Psoas muscle (tissue), 8 donors: Measurements from ENCODE around the gene KCNJ10. TPM values are rescaled to one million over a fixed set of nuclear protein-coding genes. Genes with fewer than 3 reads are reported as not detected.

Source experiments
- ATAC-seq, 4 donors: fragments of 200-7000 bp; cut with Tn5 transposase; one replicate each; pipeline ENCODE4 v1.9.1; 2020; ENCODE audit warnings: moderate library complexity in 3 of 4, mild to moderate bottlenecking in 2 of 4
- DNase-seq, 2 donors: peaks; one replicate each; pipeline ENCODE4 v3.0.0-alpha.2; 2020
- H3K27ac ChIP-seq: fragments of 200-600 bp; one replicate; pipeline ENCODE4 v1.8.0; 2022
- H3K27me3 ChIP-seq, 3 donors: fragments of 200-600 bp in 1 of 3; one replicate each; pipeline versions ENCODE4 v1.6.1 to v1.8.0; 2013 to 2022; ENCODE audit warnings: low read length in 2 of 3, mild to moderate bottlenecking in 2 of 3, moderate library complexity in 1 of 3; ENCODE audit not compliant: insufficient read depth in 3 of 3
- H3K36me3 ChIP-seq, 2 donors: fragments of 200-600 bp in 1 of 2; one replicate each; pipeline versions ENCODE4 v1.6.1 to v1.8.0; 2013 to 2022; ENCODE audit warnings: low read depth in 1 of 2, mild to moderate bottlenecking in 1 of 2, moderate library complexity in 1 of 2; ENCODE audit not compliant: insufficient read depth in 1 of 2
- H3K4me1 ChIP-seq: fragments of 200-600 bp; one replicate; pipeline ENCODE4 v1.8.0; 2022
- H3K4me3 ChIP-seq: fragments of 200-600 bp; one replicate; pipeline ENCODE4 v1.8.0; 2022; ENCODE audit warnings: mild to moderate bottlenecking
- H3K9me3 ChIP-seq: fragments of 200-600 bp; one replicate; pipeline ENCODE4 v1.8.0; 2022
- CTCF ChIP-seq: fragments of 200-600 bp; IDR thresholded peaks from one replicate; pipeline ENCODE4 v1.8.0; 2022; ENCODE audit warnings: antibody characterized with exemption
- WGBS, 3 donors: extraction: QIAGEN DNeasy Blood & Tissue Kit; methylation state at CpG; one replicate each; pipeline versions ENCODE4 v1.1.6 to v1.1.7; 2013; 5-methylcytosine and 5-hydroxymethylcytosine counted together
- intact Hi-C, 2 donors: fragments of 100-400 bp; cut with DNase I; formaldehyde crosslinking; loops; one replicate each; pipeline versions ENCODE4 v1.11.0 to v1.14.2; 2022
- polyA plus RNA-seq, 3 donors: library from polyadenylated mRNA; stranded (reverse); fragments of 200-250 nt; gene quantifications; one replicate each; pipeline ENCODE4 v1.2.3, GENCODE V29; 2013
- total RNA-seq, 4 donors: library from RNA; stranded (reverse); fragmentation: NEBNext Ultra II Directional in 2 of 4; extraction: Animal tissue kit (Norgen Biotek cat#: 25700) in 2 of 4; gene quantifications; one replicate each; pipeline versions ENCODE4 v1.2.1 to v1.2.4, GENCODE V29; 2021 to 2023
- donor health status: healthy with polysubstance abuse.
- donor health status: DM: no; HTN: no; CAD: no; lungs with moderate emphysema.
- donor health status: Bipolar disorder and iron deficiency.
- donor health status: healthy.
- donor health status: DM: yes; HTN: yes; CAD: no.
- donor health status: DM: no; HTN: no; CAD: no.
- donor health status: DM: no; HTN: no; CAD: no.
- donor health status: DM: yes; HTN: yes; CAD: no.

Gene KCNJ10
- total and polyA plus RNA-seq, 7 donors, result 0.01 to 0.09 (median 0.05) TPM; not detected in 3

DNA sequence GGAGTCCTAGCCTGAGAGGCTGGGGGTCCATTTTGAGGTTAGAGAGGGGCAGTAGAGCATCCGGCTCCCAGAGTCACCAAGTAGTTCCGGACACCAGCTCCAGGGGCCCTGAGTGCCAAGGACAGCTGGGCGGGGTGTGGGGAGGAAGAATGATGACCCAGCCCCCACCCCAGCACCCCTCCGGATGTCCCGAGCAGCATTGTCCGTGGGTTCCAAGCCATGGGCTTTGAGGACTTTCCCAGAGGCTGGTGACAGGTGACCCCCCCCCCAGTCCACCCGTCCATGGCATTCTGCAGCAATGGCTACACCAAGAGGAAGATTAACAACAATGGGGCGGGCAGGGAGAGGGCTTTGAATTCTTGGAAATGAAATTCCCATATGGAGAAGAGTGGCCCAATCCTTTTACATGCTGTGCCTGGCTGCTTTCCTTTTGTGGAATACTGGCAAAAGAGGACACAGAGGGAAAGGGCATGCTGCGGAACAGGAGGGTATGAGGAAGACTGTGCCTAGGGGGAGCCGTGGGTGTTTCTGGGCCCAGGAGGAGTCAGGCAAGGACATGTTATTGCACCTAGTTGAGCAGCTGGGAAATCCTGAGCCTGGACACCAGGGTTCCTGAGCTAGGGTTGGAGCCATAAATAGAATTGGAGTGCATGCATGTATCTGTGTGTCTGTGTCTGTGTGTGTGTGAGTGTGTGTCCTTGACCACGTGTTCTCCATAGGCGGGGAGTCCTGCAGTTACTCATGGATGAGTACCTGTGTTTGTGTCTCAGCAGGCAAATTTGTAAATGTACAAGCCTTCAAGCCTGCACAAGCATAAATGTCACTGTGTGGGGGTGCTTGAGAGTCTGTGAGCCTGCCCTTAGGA lies 46.6 kb upstream of the KCNJ10 start:
- H3K27me3 ChIP-seq, result no peaks in the 10 kb centered on the region
- H3K9me3 ChIP-seq, result no peaks in the 10 kb centered on the region
- peak; percentile 53 to 88 for DNase-seq
- H3K4me1 ChIP-seq, result peaks cover 61% of the 10 kb centered on the region
- H3K4me3 ChIP-seq, result peak overlapping the region; percentile 82
- peak; percentile 60 to 76 (median 68) for ATAC-seq
- WGBS, 3 donors, result 10 to 16% (median 13%) methylated on average over 12 of the region's 12 CpGs
- H3K27ac ChIP-seq, result peak overlapping the region; percentile 98
- no peak for TF ChIP-seq CTCF
- peaks cover 0 to 22% of the 10 kb centered on the region in 2 donors for H3K36me3 ChIP-seq
- intact Hi-C loops, result loop anchor here in 1 of 2 donors (5.0 kb wide), 1 partner anchor 76 kb away; the partner anchor contains the start of gene CASQ1

DNA sequence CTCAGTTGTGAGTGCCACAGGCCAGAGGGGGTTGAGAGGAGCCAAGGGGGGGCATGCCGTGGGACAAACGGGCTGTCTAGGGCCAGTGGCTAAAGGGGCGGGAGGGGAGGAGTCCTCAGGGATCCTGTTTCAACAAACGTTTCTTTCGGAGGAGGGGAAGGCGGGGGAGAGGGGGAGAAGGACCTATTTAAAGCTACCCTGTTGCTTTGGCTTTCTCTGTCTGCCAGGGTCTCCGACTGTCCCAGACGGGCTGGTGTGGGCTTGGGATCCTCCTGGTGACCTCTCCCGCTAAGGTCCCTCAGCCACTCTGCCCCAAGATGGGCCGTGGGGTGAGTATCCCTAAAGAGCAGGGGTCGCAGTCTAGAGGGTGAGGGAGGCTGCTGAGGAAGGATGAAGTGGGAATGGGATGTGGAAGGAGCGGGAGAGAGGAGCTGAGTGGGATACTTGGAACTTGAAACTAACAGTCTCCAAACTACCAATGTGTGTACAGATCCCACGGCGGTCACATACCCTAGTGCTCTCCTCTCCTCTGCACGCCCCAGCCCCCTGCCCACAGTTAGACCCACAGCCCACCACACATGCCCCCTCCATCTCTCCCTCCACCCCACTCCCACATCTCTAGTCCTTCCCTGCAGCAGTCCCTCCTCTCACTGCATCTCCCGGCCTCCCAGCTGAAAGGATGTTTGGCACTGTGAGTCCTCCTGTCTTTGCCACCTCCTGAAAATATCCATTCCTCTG lies 45.8 kb upstream of the KCNJ10 start, which contains the start of gene ATP1A2:
Gene ATP1A2, plus strand, starts transcription at position 215 of the 738 bp plus-strand sequence. Its CDS starts 103 bp downstream, at position 318.
- TF ChIP-seq CTCF, result no peak
- DNase-seq (peak; percentile 53 to 86), ATAC-seq (peak; percentile 63 to 69 (median 66))
- peaks cover 0 to 14% of the 10 kb centered on the region in 2 donors for H3K36me3 ChIP-seq
- no peaks in the 10 kb centered on the region for H3K27me3 ChIP-seq
- intact Hi-C loops, result loop anchor here in 1 of 2 donors (5.0 kb wide), 1 partner anchor 77 kb away; the partner anchor contains the start of gene CASQ1
- peaks cover 54% of the 10 kb centered on the region for H3K4me1 ChIP-seq
- H3K27ac ChIP-seq, result peak within 1 kb of the TSS; percentile 98
- 11 to 16% (median 16%) methylated on average over 13 to 16 of the region's 16 CpGs for WGBS, 3 donors
- peak within 1 kb of the TSS; percentile 82 for H3K4me3 ChIP-seq
- no peaks in the 10 kb centered on the region for H3K9me3 ChIP-seq

- ATAC-seq (no peak), DNase-seq (peak in 1 of 2 donors; percentile 54)
- Histone ChIP-seq H3K27ac (peak overlapping the region; percentile 98), H3K27me3 (no peaks in the 10 kb centered on the region), H3K4me1 (peaks cover 47% of the 10 kb centered on the region), H3K9me3 (no peaks in the 10 kb centered on the region), H3K36me3 (peaks cover 0 to 8% of the 10 kb centered on the region in 2 donors), H3K4me3 (peak overlapping the region; percentile 22)
- no peak for TF ChIP-seq CTCF
- 18 to 40% (median 32%) methylated on average over 4 of the region's 4 CpGs for WGBS, 3 donors
- intact Hi-C loops, result loop anchor here in 1 of 2 donors (5.0 kb wide), 1 partner anchor 58 kb away; no protein-coding TSS in a partner anchor
Measured at GRCh38 chr1:160114085-160114484, 44.1 kb upstream of the KCNJ10 start.

- H3K9me3 ChIP-seq, result no peaks in the 10 kb centered on the region
- ATAC-seq, result peak in 3 of 4 donors; percentile 18 to 46 (median 25)
- peaks cover 0 to 2% of the 10 kb centered on the region in 2 donors for H3K36me3 ChIP-seq
- 17 to 41% (median 33%) methylated on average over 8 of the region's 8 CpGs for WGBS, 3 donors
- TF ChIP-seq CTCF, result peak; percentile 22
- intact Hi-C loops, result loop anchor here in 1 of 2 donors (5.0 kb wide), 1 partner anchor 59 kb away; no protein-coding TSS in a partner anchor
- H3K4me1 ChIP-seq, result peaks cover 40% of the 10 kb centered on the region
- peak in 1 of 2 donors; percentile 74 for DNase-seq
- H3K4me3 ChIP-seq, result peak overlapping the region; percentile 22
- H3K27ac ChIP-seq, result peak overlapping the region; percentile 98
- H3K27me3 ChIP-seq, result no peaks in the 10 kb centered on the region
Measured at GRCh38 chr1:160113407-160113806, 43.4 kb upstream of the KCNJ10 start.
